NCI-H146 treated with DMSO at 0.1 percent for 48 hours (cell line): ENCODE data around the gene CD58.
"Not testable (repeated sequence)": the region's sequence is repeated elsewhere in the genome, so short reads cannot be mapped to it uniquely, and the experiment has no call there.

Experiments
- DNase-seq: peaks from one replicate; lab custom pipeline; 2025; ENCODE audit not compliant: unreplicated experiment; lab: John Stamatoyannopoulos, UW

CD58 gene

GRCh38 chr1:116570358-116571214 lies at the start of gene CD58:
Gene CD58, minus strand, starts transcription at chr1:116571026. Its CDS starts 54 bp downstream, at chr1:116570972.
- peak; percentile 53 for DNase-seq

- not testable (repeated sequence) for DNase-seq
Measured at GRCh38 chr1:116620392-116620791, 49.6 kb upstream of the CD58 start.

DNA sequence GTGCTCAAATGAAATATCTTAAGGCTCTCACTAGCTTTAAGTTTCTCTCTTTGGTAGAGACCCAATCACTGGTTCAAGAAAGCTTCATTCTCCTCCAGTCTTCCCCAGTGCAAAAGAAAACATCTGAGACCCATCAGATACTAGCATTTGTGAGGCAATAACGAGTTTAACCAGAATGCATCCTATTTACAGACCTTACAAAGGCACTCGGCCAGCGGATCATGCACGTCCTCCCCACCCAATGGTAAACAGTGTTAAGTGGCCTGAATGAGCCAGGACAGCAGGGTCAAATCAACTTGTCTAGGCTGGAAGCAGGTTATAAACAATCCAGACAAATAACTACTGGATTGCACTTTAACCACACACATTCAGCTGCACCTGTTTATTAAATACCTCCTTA lies 48.3 kb upstream of the CD58 start:
- DNase-seq = not testable (repeated sequence)

DNA sequence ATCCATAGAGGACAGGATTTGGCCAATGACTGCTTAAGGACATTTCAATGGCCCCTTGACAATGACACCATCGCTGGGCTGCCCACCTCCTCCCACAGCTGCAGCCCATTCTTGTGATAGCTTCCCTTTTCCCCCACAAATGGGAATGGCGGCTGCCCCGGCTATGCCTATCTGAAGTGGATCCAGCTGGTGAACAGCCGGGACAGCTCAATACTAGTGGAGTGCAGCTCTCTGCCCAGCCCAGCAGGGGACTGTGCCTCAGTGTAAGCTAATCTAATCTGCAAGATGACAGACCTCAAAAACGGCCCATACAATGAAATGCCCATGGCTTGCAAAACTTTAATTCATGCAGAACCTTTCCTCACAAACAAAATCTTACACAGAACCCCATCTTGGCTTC lies 47.0 kb upstream of the CD58 start:
- not testable (repeated sequence) for DNase-seq

DNA sequence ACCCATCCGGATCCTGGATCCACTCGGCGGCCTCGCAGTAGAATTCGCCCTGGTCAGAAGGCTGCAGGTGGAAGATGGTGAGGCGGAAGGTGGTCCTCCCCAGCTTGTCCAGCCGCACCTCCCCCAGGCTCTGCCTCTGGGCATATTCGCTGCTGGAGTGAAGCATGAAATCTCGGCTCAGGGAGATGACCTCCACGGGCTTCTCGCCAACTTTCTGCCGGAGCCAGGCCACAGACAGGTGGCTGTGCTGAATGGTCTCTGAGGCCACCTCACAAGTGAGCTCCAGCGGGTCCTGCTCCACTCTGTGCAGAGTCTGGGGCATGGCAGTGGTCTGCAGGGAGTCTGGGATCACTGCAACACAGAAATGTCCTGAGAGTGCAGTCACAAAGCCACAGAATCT lies 43.0 kb upstream of the CD58 start:
- not testable (repeated sequence) for DNase-seq

DNA sequence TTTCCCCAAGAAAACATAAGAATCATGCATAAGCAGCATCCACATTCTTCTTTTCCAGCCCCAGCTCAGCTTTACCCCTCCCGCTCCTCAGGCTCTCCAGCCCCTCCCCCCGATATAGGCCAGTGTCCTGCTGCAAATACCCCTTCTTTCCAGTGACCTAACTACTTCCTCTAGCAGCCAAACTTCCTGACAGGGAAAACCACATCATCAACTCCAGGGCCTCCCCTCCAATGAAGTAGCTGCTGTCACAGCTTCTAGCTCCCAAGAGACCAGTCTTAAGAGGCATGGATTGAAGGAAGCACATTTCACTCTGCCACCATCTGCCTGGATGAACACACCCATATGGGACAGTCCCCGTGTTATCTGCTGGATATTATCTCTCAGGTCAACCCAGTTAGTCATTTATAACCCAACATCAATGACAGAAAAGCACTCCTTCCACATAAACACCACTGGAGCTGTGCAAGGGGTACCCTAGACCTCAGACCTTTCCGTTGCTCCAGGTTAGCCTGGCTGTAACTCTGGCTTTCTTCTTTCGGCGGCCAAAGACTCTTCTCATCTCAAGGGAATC lies 39.1 kb upstream of the CD58 start:
- not testable (repeated sequence) for DNase-seq

GRCh38 chr1:116608841-116609240 lies 38.0 kb upstream of the CD58 start:
- DNase-seq = not testable (repeated sequence)

DNA sequence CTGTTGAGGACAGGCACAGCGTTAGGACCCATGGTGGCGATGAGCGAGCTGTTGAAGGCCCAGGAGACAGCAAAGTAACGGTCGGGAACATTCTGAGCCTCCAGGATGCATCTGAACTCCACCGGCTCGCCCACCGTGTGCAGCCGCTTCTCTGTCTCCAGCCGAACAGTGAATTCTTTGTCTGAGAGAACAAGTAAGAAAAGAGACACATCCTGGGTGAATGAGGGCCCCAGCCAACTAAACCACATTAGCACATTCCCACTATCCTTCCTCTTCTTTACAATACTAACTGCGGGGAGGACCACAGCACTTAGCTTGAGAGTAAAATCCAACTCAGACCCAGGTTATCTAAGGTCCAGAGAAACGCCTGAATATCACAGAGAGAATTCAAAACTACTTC lies 37.3 kb upstream of the CD58 start:
- DNase-seq = not testable (repeated sequence)

DNA sequence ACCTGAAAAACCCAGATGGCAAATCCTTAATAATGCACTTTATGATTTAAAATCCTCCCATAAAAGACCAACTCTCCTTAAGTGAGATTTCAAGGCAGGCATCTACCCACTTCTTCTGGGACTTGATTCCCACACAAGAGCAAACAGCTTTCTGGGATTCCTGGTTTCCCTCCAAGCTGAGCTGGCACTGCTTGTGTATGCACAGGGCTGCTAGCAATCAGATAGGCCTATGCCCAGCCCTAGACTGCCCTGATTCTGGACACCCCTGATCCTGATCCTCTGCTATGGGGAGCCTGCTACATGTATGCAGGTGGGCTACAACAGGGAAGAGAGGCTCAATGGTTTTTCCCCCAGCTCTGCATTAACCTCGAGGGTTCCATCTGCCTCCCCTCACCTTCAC lies 36.6 kb upstream of the CD58 start:
- DNase-seq = not testable (repeated sequence)

- not testable (repeated sequence) for DNase-seq
Measured at GRCh38 chr1:116606067-116606466, 35.2 kb upstream of the CD58 start.

GRCh38 chr1:116605315-116605714 lies 34.5 kb upstream of the CD58 start:
- DNase-seq = no peak

- not testable (repeated sequence) for DNase-seq
Measured at GRCh38 chr1:116604408-116604807, 33.6 kb upstream of the CD58 start.

- not testable (repeated sequence) for DNase-seq
Measured at GRCh38 chr1:116603646-116604045, 32.8 kb upstream of the CD58 start.

- DNase-seq = not testable (repeated sequence)
Measured at GRCh38 chr1:116599369-116599768, 28.5 kb upstream of the CD58 start.

GRCh38 chr1:116598420-116599036 lies 27.7 kb upstream of the CD58 start:
- DNase-seq = not testable (repeated sequence)

- DNase-seq = not testable (repeated sequence)
Measured at GRCh38 chr1:116597388-116597787, 26.6 kb upstream of the CD58 start.

GRCh38 chr1:116596742-116597307 lies 26.0 kb upstream of the CD58 start:
- peak; percentile 8 for DNase-seq

- peak; percentile 81 for DNase-seq
Measured at GRCh38 chr1:116595946-116596741, 25.3 kb upstream of the CD58 start.

GRCh38 chr1:116595065-116595840 lies 24.4 kb upstream of the CD58 start:
- DNase-seq = not testable (repeated sequence)

DNA sequence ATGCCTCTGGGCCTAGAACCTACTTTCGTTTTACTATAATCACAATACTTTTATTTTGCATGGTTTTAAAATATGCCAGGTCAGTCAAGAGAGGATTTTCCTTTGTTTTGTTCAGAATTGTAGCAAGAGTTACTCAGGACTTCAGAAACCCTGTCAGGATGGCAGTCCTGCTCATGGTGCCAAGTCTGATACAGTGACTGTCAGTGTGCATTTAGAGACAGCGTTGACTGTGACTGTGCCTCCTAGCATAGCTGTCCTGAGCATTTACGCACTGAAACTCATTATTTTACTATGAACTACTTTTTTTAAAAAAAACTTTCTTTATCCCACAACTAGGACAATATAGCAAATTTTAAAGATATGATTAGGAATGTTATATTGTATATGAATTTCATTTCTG lies 23.2 kb upstream of the CD58 start:
- DNase-seq = not testable (repeated sequence)
